Amniotic stem cell (primary cell): ENCODE data around the gene FLRT2.

ENCODE experiments used
- DNase-seq: peaks from one replicate; lab custom pipeline; 2025; lab: John Stamatoyannopoulos, UW

Gene FLRT2

GRCh38 chr14:85660243-85660922 is 130.4 kb downstream of the FLRT2 start:
- DNase-seq: no peak

DNA sequence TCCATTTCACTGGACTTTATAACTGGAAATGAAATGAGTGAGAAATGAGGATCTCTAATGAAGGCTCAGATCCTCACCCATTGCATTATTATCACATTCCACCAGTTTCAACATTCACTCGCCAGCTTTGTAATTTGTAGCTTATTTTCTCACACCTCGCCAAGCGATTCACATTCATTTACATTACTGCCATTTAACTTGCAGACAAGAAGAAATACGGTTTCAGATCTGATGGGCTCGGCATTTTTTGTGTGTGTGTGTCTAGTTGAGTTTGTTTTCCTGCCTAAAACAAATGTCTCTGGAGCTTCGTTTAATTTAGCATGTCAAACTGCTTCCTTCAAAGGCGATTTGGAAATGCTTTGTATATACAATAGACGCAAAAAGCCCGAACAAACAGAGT is 132.2 kb downstream of the FLRT2 start:
- DNase-seq: no peak

GRCh38 chr14:85663256-85663655 is 133.3 kb downstream of the FLRT2 start:
- DNase-seq: no peak

- DNase-seq: no peak
Measured at GRCh38 chr14:85663667-85664066, 133.7 kb downstream of the FLRT2 start.

GRCh38 chr14:85675957-85676356 is 146.0 kb downstream of the FLRT2 start:
- DNase-seq: no peak

DNA sequence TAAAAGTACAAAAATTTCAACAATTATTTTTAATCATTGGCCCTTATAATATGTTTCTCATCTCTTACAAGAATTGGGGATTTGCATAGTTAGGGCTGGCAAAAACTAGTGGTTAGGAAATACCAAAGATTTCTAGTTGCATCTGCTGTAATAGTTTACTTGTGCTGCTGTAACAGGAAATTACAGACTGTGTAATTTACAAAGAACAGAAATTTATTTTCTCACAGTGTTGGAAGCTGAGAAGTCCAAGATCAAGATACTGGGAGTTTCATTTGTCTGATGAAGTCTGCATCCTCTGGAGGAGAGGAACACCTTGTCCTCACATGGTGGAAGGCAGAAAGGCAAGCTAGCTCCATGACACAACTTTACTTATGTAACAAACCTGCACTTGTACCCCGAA is 157.0 kb downstream of the FLRT2 start:
- DNase-seq: no peak

DNA sequence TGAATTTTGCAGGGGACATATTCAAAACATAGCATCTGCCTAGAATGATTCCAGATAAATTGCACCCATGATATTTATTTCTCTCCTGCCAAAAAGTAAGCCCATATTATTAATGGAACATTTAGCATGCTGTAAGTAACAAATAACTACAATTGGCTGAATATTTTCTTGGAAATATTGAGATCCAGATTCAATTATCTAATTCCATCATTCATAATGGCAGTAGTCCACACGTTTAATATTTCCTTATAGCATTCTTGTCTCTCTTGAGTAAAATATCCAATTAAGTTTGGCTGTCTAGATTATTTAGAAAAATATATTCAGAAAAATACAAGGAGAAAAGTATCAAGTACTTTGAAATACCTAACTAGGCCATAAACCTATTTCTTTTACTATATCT is 157.5 kb downstream of the FLRT2 start:
- no peak for DNase-seq

DNA sequence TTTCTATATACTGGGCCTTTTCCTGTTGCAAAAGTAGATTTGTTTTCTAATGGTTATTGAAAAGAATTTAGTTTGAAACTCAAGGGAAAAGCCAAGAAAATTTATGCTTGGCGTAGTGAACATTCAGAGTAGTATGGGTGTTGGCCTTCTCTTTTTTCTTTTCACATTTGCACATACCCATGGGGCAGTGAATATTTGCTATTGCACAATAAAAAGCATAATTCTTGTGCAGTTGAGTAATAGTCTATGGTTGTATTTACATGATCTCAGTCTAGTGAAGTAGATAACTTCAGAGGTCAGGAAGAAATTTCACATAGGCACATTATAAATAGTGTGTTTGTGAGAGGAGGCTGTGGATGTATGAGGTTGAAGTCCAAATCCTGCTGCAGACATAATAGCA is 158.1 kb downstream of the FLRT2 start:
- no peak for DNase-seq

- no peak for DNase-seq
Measured at GRCh38 chr14:85695300-85695699, 165.4 kb downstream of the FLRT2 start.

DNA sequence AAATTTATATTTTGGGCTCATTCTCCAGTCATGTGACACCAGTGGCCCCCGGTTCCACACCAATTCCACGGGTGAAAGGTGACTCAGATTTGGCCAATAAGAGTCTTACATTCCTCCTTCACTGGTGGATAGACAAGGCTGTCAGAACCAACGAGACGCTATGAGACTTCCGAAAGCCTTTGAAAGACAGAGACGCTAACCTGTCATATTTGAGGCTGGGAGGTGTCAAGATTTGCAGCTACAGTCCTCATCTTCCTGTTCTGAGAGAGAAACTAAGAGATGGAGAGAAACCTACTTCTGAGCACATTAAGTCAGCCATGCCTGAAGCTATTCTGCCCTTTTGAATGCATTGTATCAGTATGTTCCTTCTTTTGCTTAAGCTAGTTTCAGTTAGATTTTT is 171.2 kb downstream of the FLRT2 start:
- DNase-seq: no peak

- DNase-seq: no peak
Measured at GRCh38 chr14:85701763-85702162, 171.8 kb downstream of the FLRT2 start.

- no peak for DNase-seq
Measured at GRCh38 chr14:85702191-85702590, 172.2 kb downstream of the FLRT2 start.

- DNase-seq: no peak
Measured at GRCh38 chr14:85702997-85703396, 173.1 kb downstream of the FLRT2 start.
